C4-2B (cell line): ENCODE results near the gene GDF2.

ENCODE experiments used
- ZFX ChIP-seq: fragments of 450-650 bp; IDR thresholded peaks from 2 replicates; pipeline ENCODE4 v1.6.1; 2017
- TF ChIP-seq, protein P1 (sequence below): fragments of 450-650 bp; conservative IDR thresholded peaks from 2 replicates; pipeline ENCODE4 v1.5.1; 2017; ENCODE audit warnings: mild to moderate bottlenecking

DNA sequence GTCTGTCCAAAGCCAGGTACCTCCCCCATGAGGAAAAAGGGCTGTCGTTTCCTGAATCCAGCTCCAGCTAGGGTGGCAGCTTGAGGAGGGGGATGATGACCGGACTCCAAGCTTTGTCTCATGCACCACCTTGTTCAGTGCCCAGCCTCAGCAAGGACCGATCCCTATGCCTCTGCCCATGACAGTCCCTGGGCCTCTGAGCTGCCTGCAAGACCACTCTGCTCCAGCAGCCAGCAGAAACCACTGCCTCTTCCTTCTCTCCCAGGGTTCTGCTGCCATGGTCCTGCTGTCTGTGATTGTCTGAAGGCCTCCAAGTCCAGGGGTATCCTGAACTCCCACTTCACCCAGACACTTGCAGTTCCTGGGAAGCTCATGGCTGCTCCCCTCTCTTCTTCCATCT is 43.5 kb upstream of the GDF2 start:
- TF ChIP-seq, protein P1, sequence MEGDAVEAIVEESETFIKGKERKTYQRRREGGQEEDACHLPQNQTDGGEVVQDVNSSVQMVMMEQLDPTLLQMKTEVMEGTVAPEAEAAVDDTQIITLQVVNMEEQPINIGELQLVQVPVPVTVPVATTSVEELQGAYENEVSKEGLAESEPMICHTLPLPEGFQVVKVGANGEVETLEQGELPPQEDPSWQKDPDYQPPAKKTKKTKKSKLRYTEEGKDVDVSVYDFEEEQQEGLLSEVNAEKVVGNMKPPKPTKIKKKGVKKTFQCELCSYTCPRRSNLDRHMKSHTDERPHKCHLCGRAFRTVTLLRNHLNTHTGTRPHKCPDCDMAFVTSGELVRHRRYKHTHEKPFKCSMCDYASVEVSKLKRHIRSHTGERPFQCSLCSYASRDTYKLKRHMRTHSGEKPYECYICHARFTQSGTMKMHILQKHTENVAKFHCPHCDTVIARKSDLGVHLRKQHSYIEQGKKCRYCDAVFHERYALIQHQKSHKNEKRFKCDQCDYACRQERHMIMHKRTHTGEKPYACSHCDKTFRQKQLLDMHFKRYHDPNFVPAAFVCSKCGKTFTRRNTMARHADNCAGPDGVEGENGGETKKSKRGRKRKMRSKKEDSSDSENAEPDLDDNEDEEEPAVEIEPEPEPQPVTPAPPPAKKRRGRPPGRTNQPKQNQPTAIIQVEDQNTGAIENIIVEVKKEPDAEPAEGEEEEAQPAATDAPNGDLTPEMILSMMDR = no peak
- no peak for TF ChIP-seq ZFX
